Measurements from ENCODE around the gene ENG. TPM values are rescaled to one million over a fixed set of nuclear protein-coding genes. Genes with fewer than 3 reads are reported as not detected.

ENG gene
- total and polyA plus RNA-seq, 2 of the 4 experiments (the other 2 are of a cell fraction), result 3.6 to 83.3 TPM

- CTCF ChIA-PET, result no interaction called here
- H4K8ac ChIP-seq (ENCODE audit: low read depth in 2 of 2, low read length in 2 of 2), result no peak overlapping the region
- 0 out of 2 replicates have a peak, but pooled peaks cover 3% of the 10 kb centered on the region for H4K20me1 ChIP-seq (ENCODE audit: insufficient read depth, low read length)
- H3K27me3 ChIP-seq (ENCODE audit: control insufficient read depth, insufficient read depth, low read length), result no peaks in the 10 kb centered on the region
- H4K91ac ChIP-seq (ENCODE audit: insufficient read depth, low read depth, low read length), result no peak overlapping the region
- no TSS peak for BruUV-seq (replicated peaks)
- intact Hi-C loops (cut with micrococcal nuclease) (no loop called here), dilution Hi-C loops (cut with HindIII; ENCODE audit: low sequenced_read_pairs, unreplicated experiment) (no loop called here), in situ Hi-C loops (cut with MboI; ENCODE audit: low sequenced_read_pairs) (no loop called here)
- H3K14ac ChIP-seq (replicated peaks; ENCODE audit: low read depth, low read length), result no peak overlapping the region
- no peak overlapping the region for H4K5ac ChIP-seq (ENCODE audit: low read depth, low read length)
- no peak overlapping the region for H3K4ac ChIP-seq (ENCODE audit: low read depth, low read length)
- no peak for TF ChIP-seq SMC3 (IDR thresholded peaks at IDR 0.05; ENCODE audit: low read depth, low read length)
- peaks cover 27% of the 10 kb centered on the region for H3K4me1 ChIP-seq (ENCODE audit: control insufficient read depth, insufficient read depth, low read length)
- no peak overlapping the region for H2BK120ac ChIP-seq (ENCODE audit: low read depth, low read length)
- no peak overlapping the region for H2AK5ac ChIP-seq (ENCODE audit: low read depth, low read length)
- H2BK20ac ChIP-seq (ENCODE audit: low read depth, low read length), result no peak overlapping the region
- no peak overlapping the region for H3K18ac ChIP-seq (ENCODE audit: low read depth, low read length)
- peaks cover 18% of the 10 kb centered on the region for H3K9me1 ChIP-seq (ENCODE audit: insufficient read depth, low read length)
- DNase-seq (no peak), ATAC-seq (ENCODE audit: low read depth) (no peak)
- H3K23ac ChIP-seq (ENCODE audit: low read depth, low read length), result no peak overlapping the region
- H3K9ac ChIP-seq (ENCODE audit: low read depth, low read length), result no peak overlapping the region
- H3K56ac ChIP-seq (ENCODE audit: extremely low read depth, insufficient read depth, low read length), result no peak overlapping the region
- 100% methylated on average over 2 of the region's 10 CpGs; no CpG with 5 or more reads in 1 of the 2 experiments for WGBS, 2 experiments (ENCODE audit: extremely low coverage in 2 of 2, insufficient read length in 1 of 2)
- no peak overlapping the region for H2BK15ac ChIP-seq (ENCODE audit: low read depth, low read length)
- H2AFZ ChIP-seq (replicated peaks; ENCODE audit: low read length, poor library complexity), result no peak overlapping the region
- H3K79me1 ChIP-seq (ENCODE audit: low read depth in 1 of 2, low read length in 2 of 2), result peaks cover 32 to 86% of the 10 kb centered on the region in 2 experiments
- peaks cover 23% of the 10 kb centered on the region for H3K36me3 ChIP-seq (ENCODE audit: control insufficient read depth, insufficient read depth, low read length)
- POLR2A ChIA-PET (ENCODE audit: unreplicated experiment), result no interaction called here
- H3K4me3 ChIP-seq (ENCODE audit: insufficient read depth, low read depth, low read length), result no peak overlapping the region
- no peak overlapping the region for H3K27ac ChIP-seq (ENCODE audit: insufficient read depth, low read length)
- no peak overlapping the region for H2BK5ac ChIP-seq (ENCODE audit: low read depth, low read length, poor library complexity, severe bottlenecking)
- H3K9me3 ChIP-seq (ENCODE audit: control insufficient read depth, insufficient read depth, low read length), result peaks cover 10% of the 10 kb centered on the region
- no peak overlapping the region for H2AK9ac ChIP-seq (replicated peaks; ENCODE audit: low read depth, low read length, poor library complexity)
- no peak overlapping the region for H3K4me2 ChIP-seq (ENCODE audit: low read depth, low read length)
Observed at GRCh38 chr9:127848756-127849504, 5.5 kb downstream of the ENG start.
